Nephron (organoid): ENCODE measurements around the gene PHF19.

Experiments
- H3K27ac Mint-ChIP-seq, 3 experiments: 2 replicates each; pipeline ENCODE4 v1.8.0; 2020; ENCODE audit warnings: mixed read lengths in 3 of 3, mild to moderate bottlenecking in 2 of 3, moderate library complexity in 1 of 3
- H3K27me3 Mint-ChIP-seq: 2 replicates; pipeline ENCODE4 v1.8.0; 2021; ENCODE audit warnings: low read depth, mild to moderate bottlenecking, moderate library complexity, mixed read lengths
- H3K36me3 Mint-ChIP-seq: 2 replicates; pipeline ENCODE4 v1.8.0; 2020; ENCODE audit warnings: low read depth, mixed read lengths
- H3K4me1 Mint-ChIP-seq: 2 replicates; pipeline ENCODE4 v1.8.0; 2020; ENCODE audit warnings: mixed read lengths
- H3K4me3 Mint-ChIP-seq, 3 experiments: 2 replicates each; pipeline ENCODE4 v1.8.0; 2020; ENCODE audit warnings: mild to moderate bottlenecking in 3 of 3, mixed read lengths in 3 of 3, moderate library complexity in 2 of 3
- H3K9me3 Mint-ChIP-seq: 2 replicates; pipeline ENCODE4 v1.8.0; 2020; ENCODE audit warnings: mixed read lengths
- TF ChIP-seq, protein P1 (sequence below), 3 experiments: fragments of 200-600 bp; sonication (generic); IDR thresholded peaks; one replicate each; pipeline ENCODE4 v1.5.0; 2021; ENCODE audit warnings: antibody characterized with exemption in 3 of 3; ENCODE audit not compliant: unreplicated experiment in 3 of 3

The PHF19 gene

DNA sequence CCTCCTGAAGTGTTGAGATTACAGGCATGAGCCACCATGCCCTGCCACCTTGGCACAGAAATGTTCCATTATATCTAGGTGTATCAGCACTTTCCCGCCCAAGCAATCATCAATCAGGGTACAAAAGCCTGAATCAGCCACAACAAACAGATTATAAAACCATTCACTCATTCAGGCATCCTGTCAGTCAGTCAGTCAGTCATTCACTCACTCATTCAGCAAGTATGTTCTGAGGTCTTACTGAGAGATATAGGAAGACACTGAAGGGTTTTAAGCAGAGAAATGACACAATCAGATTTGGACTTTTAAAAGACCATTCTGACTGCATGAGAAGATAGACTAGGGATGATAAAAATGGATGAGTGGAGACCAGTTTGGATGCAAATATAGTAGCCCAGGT is 47.3 kb downstream of the PHF19 start:
- TF ChIP-seq, protein P1, sequence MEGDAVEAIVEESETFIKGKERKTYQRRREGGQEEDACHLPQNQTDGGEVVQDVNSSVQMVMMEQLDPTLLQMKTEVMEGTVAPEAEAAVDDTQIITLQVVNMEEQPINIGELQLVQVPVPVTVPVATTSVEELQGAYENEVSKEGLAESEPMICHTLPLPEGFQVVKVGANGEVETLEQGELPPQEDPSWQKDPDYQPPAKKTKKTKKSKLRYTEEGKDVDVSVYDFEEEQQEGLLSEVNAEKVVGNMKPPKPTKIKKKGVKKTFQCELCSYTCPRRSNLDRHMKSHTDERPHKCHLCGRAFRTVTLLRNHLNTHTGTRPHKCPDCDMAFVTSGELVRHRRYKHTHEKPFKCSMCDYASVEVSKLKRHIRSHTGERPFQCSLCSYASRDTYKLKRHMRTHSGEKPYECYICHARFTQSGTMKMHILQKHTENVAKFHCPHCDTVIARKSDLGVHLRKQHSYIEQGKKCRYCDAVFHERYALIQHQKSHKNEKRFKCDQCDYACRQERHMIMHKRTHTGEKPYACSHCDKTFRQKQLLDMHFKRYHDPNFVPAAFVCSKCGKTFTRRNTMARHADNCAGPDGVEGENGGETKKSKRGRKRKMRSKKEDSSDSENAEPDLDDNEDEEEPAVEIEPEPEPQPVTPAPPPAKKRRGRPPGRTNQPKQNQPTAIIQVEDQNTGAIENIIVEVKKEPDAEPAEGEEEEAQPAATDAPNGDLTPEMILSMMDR (IDR thresholded peaks at IDR 0.05; ENCODE audit: unreplicated experiment in 3 of 3) = no peak
- no peaks in the 10 kb centered on the region for H3K27me3 Mint-ChIP-seq
- peaks cover 77% of the 10 kb centered on the region for H3K36me3 Mint-ChIP-seq
- peaks cover 7% of the 10 kb centered on the region for H3K9me3 Mint-ChIP-seq
- no peaks in the 10 kb centered on the region for H3K4me1 Mint-ChIP-seq
- no peak overlapping the region for H3K4me3 Mint-ChIP-seq
- H3K27ac Mint-ChIP-seq = no peak overlapping the region

DNA sequence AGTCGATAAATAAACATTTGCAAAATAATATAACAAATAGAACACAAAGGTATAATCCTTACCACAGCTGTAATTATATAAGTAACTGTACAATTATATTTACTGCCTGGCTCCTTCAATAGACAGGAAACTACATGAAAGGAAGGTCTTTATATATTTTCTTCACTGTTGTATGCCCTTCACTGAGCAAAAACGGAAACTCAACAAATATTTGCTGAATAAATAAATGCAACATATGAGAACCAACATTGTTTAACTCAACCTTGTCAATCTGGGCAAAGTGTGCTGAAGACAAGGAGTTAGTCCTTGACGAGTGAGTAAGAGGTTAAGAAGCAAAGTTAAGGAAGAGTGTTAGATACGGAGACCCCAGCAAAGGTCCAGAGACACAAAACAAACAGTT is 56.9 kb downstream of the PHF19 start:
- Mint-ChIP-seq H3K27ac (no peak overlapping the region), H3K27me3 (no peaks in the 10 kb centered on the region), H3K4me1 (no peaks in the 10 kb centered on the region), H3K9me3 (peaks cover 3% of the 10 kb centered on the region), H3K4me3 (no peak overlapping the region), H3K36me3 (peaks cover 83% of the 10 kb centered on the region)
- TF ChIP-seq, protein P1 (IDR thresholded peaks at IDR 0.05; ENCODE audit: unreplicated experiment in 3 of 3) = no peak

DNA sequence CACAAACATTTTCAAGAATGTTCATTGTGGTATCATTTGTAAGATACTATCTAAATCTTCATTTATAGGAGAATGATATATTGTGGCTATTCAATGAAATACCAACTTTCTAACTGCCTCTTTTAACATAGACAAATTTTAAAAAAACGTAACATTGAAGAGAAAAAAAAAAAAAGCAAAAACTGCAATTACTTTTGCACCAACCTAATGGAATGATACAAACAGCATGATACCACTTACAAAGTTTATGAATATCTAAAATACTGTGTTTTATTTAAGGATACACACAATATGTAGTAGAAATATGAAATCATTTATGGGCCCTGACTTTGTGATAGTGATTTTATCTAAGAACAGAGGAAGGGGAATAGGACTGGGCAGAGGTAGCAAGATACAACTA is 58.4 kb downstream of the PHF19 start:
- Mint-ChIP-seq H3K36me3 (peaks cover 68% of the 10 kb centered on the region), H3K4me1 (no peaks in the 10 kb centered on the region), H3K4me3 (no peak overlapping the region), H3K9me3 (no peaks in the 10 kb centered on the region), H3K27me3 (no peaks in the 10 kb centered on the region), H3K27ac (no peak overlapping the region)
- TF ChIP-seq, protein P1 (IDR thresholded peaks at IDR 0.05; ENCODE audit: unreplicated experiment in 3 of 3) = no peak

DNA sequence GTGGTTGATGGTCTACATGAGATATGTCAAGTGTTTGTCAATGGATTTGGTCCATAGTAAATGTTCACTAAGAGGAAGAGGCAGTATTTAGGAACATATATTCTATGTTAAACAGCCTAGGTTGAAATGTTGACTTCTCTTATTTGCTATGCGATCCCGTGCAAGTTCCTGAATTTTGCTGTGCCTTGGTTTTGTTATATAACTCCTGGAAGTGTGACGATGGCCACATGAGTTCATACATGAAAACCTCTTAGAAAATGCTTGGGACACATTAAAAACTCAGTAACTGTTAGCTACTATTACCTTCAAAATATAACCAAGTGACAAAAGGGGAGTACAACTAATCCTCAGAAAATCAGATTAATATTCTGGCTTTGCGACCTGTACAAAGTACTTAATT is 61.9 kb downstream of the PHF19 start:
- TF ChIP-seq, protein P1 (IDR thresholded peaks at IDR 0.05; ENCODE audit: unreplicated experiment in 3 of 3) = no peak
- no peak overlapping the region for H3K27ac Mint-ChIP-seq
- H3K4me3 Mint-ChIP-seq = no peak overlapping the region
- H3K9me3 Mint-ChIP-seq = peaks cover 5% of the 10 kb centered on the region
- H3K36me3 Mint-ChIP-seq = peaks cover 48% of the 10 kb centered on the region
- no peaks in the 10 kb centered on the region for H3K27me3 Mint-ChIP-seq
- no peaks in the 10 kb centered on the region for H3K4me1 Mint-ChIP-seq

DNA sequence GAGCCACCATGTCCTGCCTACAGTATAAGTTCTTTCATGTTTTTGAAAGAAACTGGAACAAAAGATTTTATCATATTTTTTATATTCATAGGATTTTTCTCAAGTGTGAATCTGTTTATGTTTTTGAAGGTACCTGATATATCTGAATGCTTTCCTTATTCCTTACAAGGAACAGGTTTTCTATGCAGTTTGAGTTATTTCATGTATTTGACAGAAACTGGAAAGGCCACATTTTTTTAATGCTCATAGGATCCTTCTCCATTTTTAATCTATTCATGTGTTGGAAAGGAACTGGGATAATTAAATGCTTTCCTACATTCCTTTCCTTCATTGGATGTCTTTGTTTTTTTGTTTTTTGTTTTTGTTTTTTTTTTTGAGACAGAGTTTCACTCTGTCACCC is 68.1 kb downstream of the PHF19 start:
- no peaks in the 10 kb centered on the region for H3K4me1 Mint-ChIP-seq
- no peaks in the 10 kb centered on the region for H3K27me3 Mint-ChIP-seq
- H3K27ac Mint-ChIP-seq = no peak overlapping the region
- H3K9me3 Mint-ChIP-seq = peaks cover 47% of the 10 kb centered on the region
- TF ChIP-seq, protein P1 (IDR thresholded peaks at IDR 0.05; ENCODE audit: unreplicated experiment in 3 of 3) = no peak
- peaks cover 44% of the 10 kb centered on the region for H3K36me3 Mint-ChIP-seq
- H3K4me3 Mint-ChIP-seq = no peak overlapping the region

DNA sequence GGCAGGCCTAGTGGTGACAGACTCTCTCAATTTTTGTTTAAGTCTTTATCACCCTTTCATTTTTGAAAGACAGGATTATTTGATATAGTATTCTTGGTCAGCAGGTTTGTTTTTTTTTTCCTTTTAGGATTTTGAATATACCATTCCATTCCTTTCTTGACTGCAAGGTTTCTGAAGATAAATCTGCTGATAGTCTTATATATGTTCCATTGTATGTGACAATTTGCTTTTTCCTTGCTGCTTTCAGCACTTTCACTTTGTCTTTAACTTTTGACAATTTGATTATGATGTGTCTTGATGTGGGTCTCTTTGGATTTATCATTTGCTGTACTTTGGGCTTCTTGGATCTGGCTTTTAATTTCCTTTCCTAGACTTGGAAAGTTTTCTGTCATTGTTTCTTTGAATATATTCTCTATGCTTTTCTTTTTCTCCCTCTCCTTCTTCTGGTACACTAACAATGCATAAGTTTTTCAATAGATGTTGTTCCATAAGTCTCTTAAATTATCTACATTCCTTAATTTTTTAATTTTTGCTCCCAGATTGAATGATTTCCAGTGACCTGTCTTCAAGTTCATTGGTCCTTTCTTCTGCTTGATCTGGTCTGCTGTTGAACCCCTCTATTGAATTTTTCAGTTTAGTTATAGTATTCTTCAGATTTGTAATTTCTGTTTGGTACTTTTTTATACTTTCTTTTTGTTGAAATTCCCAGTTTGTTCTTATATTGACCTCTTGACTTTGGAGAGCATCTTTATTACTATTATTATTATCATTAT is 69.2 kb downstream of the PHF19 start:
- peaks cover 47% of the 10 kb centered on the region for H3K9me3 Mint-ChIP-seq
- no peak overlapping the region for H3K4me3 Mint-ChIP-seq
- no peaks in the 10 kb centered on the region for H3K27me3 Mint-ChIP-seq
- peaks cover 44% of the 10 kb centered on the region for H3K36me3 Mint-ChIP-seq
- H3K27ac Mint-ChIP-seq = no peak overlapping the region
- TF ChIP-seq, protein P1 (IDR thresholded peaks at IDR 0.05; ENCODE audit: unreplicated experiment in 3 of 3) = no peak
- H3K4me1 Mint-ChIP-seq = no peaks in the 10 kb centered on the region
